ENCODE data around the gene AJUBA. TPM values are rescaled to one million over a fixed set of nuclear protein-coding genes. Genes with fewer than 3 reads are reported as not detected.

The AJUBA gene
- total RNA-seq, 4 donors from 2014 or later: 6.8 to 51.7 (median 27.1) TPM

Other genes with a start within 250 kb of the AJUBA start
- 10 to 100 TPM; 38.3 to 87.8 (median 55.9) TPM for gene OXA1L, start 215.9 kb downstream of the AJUBA start, total RNA-seq
- gene SLC7A7, start 167.1 kb downstream of the AJUBA start, total RNA-seq: 10 to 100 TPM in 1 of 4 donors, 1 to 10 TPM in 3; 2.8 to 15.6 (median 6.8) TPM
- 100 to 1,000 TPM in 1 of 4 donors, 10 to 100 TPM in 3; 14.3 to 255 (median 35.3) TPM for gene MRPL52, start 152.7 kb downstream of the AJUBA start, total RNA-seq
- 100 to 1,000 TPM in 3 of 4 donors, 10 to 100 TPM in 1; 66.6 to 233 (median 172) TPM for gene MMP14, start 146.0 kb downstream of the AJUBA start, total RNA-seq
- gene LRP10, start 110.8 kb downstream of the AJUBA start, total RNA-seq: 100 to 1,000 TPM in 1 of 4 donors, 10 to 100 TPM in 3; 27.4 to 140 (median 37.5) TPM
- 1 to 10 TPM in 1 of 4 donors, under 1 TPM in 1, not detected in 2; 0.83 to 1.6 TPM for gene REM2, start 99.3 kb downstream of the AJUBA start, total RNA-seq
- gene RBM23, start 63.4 kb downstream of the AJUBA start, total RNA-seq: 1,000 to 10,000 TPM in 2 of 4 donors, 100 to 1,000 TPM in 1, 10 to 100 TPM in 1; 49.7 to 2,239 (median 990) TPM
- gene PRMT5, start 53.2 kb downstream of the AJUBA start, total RNA-seq: 100 to 1,000 TPM in 1 of 4 donors, 10 to 100 TPM in 3; 57.9 to 126 (median 75.6) TPM
- gene HAUS4, start 25.5 kb downstream of the AJUBA start, total RNA-seq: 10 to 100 TPM; 30.0 to 65.3 (median 34.7) TPM
- gene C14orf93, start 27.6 kb upstream of the AJUBA start, total RNA-seq: 10 to 100 TPM in 2 of 4 donors, 1 to 10 TPM in 2; 7.2 to 18.6 (median 10.4) TPM
- gene PSMB5, start 52.3 kb upstream of the AJUBA start, total RNA-seq: 100 to 1,000 TPM in 2 of 4 donors, 10 to 100 TPM in 2; 18.4 to 121 (median 92.0) TPM
- gene PSMB11, start 59.7 kb upstream of the AJUBA start, total RNA-seq: not detected
- gene CDH24, start 75.0 kb upstream of the AJUBA start, total RNA-seq: 10 to 100 TPM in 3 of 4 donors, 1 to 10 TPM in 1; 6.5 to 18.0 (median 13.8) TPM
- gene ACIN1, start 112.6 kb upstream of the AJUBA start, total RNA-seq: 100 to 1,000 TPM in 2 of 4 donors, 10 to 100 TPM in 2; 52.3 to 194 (median 77.1) TPM
- 10 to 100 TPM; 12.3 to 41.6 (median 26.7) TPM for gene C14orf119, start 113.0 kb upstream of the AJUBA start, total RNA-seq
- gene CIROP, start 122.4 kb upstream of the AJUBA start, total RNA-seq: not detected
- gene CEBPE, start 136.7 kb upstream of the AJUBA start, total RNA-seq: not detected
- gene SLC7A8, start 201.1 kb upstream of the AJUBA start, total RNA-seq: 100 to 1,000 TPM in 1 of 4 donors, 10 to 100 TPM in 3; 15.9 to 152 (median 49.3) TPM